Activated CD8-positive, alpha-beta memory T cell treated with anti-CD3 and anti-CD28 coated beads, Interleukin-2, amount 50 U/mL, for 24 hours (primary cell): ENCODE measurements around the gene IL4.

ENCODE experiments used
- DNase-seq: peaks from one replicate; pipeline ENCODE4 v3.0.0-alpha.2; 2020; ENCODE audit errors: extremely low read depth

IL4 gene

GRCh38 chr5:132695956-132696355 lies 22.2 kb downstream of the IL4 start:
- DNase-seq: no peak

DNA sequence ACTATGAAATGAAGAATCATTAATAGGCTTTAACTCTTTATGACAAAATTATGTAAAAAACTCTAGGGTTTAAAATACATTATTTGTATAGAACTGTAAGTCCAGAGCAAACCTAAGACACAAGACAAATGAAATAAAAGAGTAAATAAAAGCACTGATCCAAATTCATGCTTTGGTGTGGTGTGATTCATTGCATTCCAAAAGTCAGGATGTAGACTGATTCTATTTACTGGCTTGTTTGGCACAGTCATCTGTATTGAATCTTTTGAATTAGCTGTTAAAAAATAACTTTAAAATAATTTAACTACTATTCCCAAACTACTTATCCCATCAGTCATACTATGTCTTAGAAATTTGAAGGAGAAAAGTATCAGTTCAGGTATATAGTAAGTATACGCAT lies 31.1 kb downstream of the IL4 start:
- DNase-seq: no peak

- no peak for DNase-seq
Measured at GRCh38 chr5:132708645-132709044, 34.9 kb downstream of the IL4 start.

DNA sequence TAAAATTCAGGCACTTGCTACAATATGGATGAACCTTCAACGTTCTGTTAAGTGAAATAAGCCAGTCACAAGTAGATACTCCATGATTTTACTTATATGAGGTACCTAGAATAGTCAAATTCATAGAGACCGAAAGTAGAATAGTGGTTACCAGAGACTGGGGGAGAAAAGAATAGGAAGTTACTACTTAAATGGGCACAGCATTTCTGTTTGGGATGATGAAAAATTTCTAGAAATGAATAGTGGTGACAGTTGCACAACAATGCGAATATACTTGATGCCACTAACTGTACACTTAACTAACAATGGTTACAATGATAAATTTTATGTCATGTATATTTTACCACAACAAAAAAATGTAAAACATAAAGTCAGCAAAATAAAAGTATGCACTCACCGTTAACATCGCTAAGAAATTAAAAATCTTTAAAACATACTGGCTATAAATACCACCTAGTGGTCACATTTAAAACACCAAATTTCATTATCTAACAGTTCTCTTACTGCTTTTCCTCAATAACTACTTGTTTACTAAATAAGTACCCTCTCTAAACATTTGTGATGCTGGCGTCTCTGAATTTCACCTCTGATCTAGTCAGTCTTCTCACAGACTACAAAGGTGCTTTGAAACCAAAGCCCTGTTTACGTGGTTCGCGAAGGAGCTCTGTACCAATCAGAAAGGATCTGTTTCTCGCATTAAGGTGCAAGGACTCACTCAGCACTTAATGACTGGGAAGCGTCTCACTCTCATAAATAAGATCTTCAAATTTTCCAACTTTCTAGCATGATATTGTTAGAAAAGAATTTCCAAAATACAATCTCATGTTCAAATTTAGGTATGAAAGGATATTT lies 40.9 kb downstream of the IL4 start:
- no peak for DNase-seq

GRCh38 chr5:132718544-132719312 lies 44.9 kb downstream of the IL4 start:
- DNase-seq: no peak

- DNase-seq: no peak
Measured at GRCh38 chr5:132725745-132726144, 52.0 kb downstream of the IL4 start.

- no peak for DNase-seq
Measured at GRCh38 chr5:132729896-132730295, 56.1 kb downstream of the IL4 start.
